Neuronal stem cell (in vitro differentiated cells): ENCODE results near the gene GNAQ.
A peak's percentile ranks its signal among the peaks of the same experiment; 100 is the strongest.
"Not testable (repeated sequence)": the region's sequence is repeated elsewhere in the genome, so short reads cannot be mapped to it uniquely, and the experiment has no call there.

Experiments used
- DNase-seq: peaks from one replicate; pipeline ENCODE4 v3.0.0-alpha.2; 2013; ENCODE audit warnings: low spot score
- H2AFZ ChIP-seq: one replicate; pipeline ENCODE4 v1.6.1; 2013; ENCODE audit warnings: mild to moderate bottlenecking, low read length, inconsistent platforms
- H2AK5ac ChIP-seq: 2 replicates; pipeline ENCODE4 v1.6.1; 2013; ENCODE audit warnings: low read depth, mild to moderate bottlenecking, inconsistent platforms, low read length, moderate library complexity, mixed read lengths
- H2BK120ac ChIP-seq: 2 replicates; pipeline ENCODE4 v1.6.1; 2013; ENCODE audit warnings: low read depth, mild to moderate bottlenecking, inconsistent platforms, low read length, moderate library complexity, mixed read lengths
- H2BK12ac ChIP-seq: one replicate; pipeline ENCODE4 v1.6.1; 2013; ENCODE audit warnings: low read length, inconsistent platforms
- H2BK15ac ChIP-seq: 2 replicates; pipeline ENCODE4 v1.6.1; 2013; ENCODE audit warnings: mild to moderate bottlenecking, low read length, inconsistent platforms, mixed read lengths
- H2BK5ac ChIP-seq: one replicate; pipeline ENCODE4 v1.6.1; 2013; ENCODE audit warnings: inconsistent platforms, mild to moderate bottlenecking, low read length, moderate library complexity
- H3K14ac ChIP-seq: one replicate; pipeline ENCODE4 v1.6.1; 2013; ENCODE audit warnings: low read length, inconsistent platforms
- H3K18ac ChIP-seq: 2 replicates; pipeline ENCODE4 v1.6.1; 2013; ENCODE audit warnings: low read length, inconsistent platforms
- H3K23ac ChIP-seq: 2 replicates; pipeline ENCODE4 v1.6.1; 2013; ENCODE audit warnings: low read depth, mild to moderate bottlenecking, mixed read lengths, low read length, inconsistent platforms; ENCODE audit not compliant: poor library complexity
- H3K27ac ChIP-seq: replicated peaks from 3 replicates; pipeline ENCODE4 v1.5.1; 2013; ENCODE audit warnings: low read length, inconsistent platforms
- H3K27me3 ChIP-seq, 3 experiments: 2 replicates each; pipeline ENCODE4 v1.6.1; 2013; ENCODE audit warnings: low read length in 3 of 3, mild to moderate bottlenecking in 2 of 3, inconsistent platforms in 1 of 3, low read depth in 1 of 3, mixed read lengths in 1 of 3, moderate library complexity in 1 of 3; ENCODE audit not compliant: control insufficient read depth in 3 of 3, insufficient read depth in 3 of 3
- H3K36me3 ChIP-seq, 2 donors: replicated peaks in 1 of 2; 2 replicates each; pipeline ENCODE4 v1.6.1; 2013; ENCODE audit warnings: low read length in 2 of 2; ENCODE audit not compliant: control insufficient read depth in 2 of 2, insufficient read depth in 2 of 2
- H3K4ac ChIP-seq: 2 replicates; pipeline ENCODE4 v1.6.1; 2013; ENCODE audit warnings: inconsistent platforms, mild to moderate bottlenecking, low read length, moderate library complexity
- H3K4me1 ChIP-seq, 2 donors: 1 replicate in 1 of 2; 2 replicates in 1 of 2; pipeline ENCODE4 v1.6.1; 2013; ENCODE audit warnings: low read length in 2 of 2, low read depth in 1 of 2; ENCODE audit not compliant: control insufficient read depth in 2 of 2, insufficient read depth in 1 of 2
- H3K4me2 ChIP-seq: one replicate; pipeline ENCODE4 v1.6.1; 2013; ENCODE audit warnings: mild to moderate bottlenecking, low read length, inconsistent platforms; ENCODE audit not compliant: insufficient read depth, poor library complexity, severe bottlenecking
- H3K4me3 ChIP-seq, 2 donors: 2 replicates each; pipeline ENCODE4 v1.5.1; 2013; ENCODE audit warnings: low read length in 2 of 2, mild to moderate bottlenecking in 2 of 2, inconsistent platforms in 1 of 2, moderate library complexity in 1 of 2
- H3K79me1 ChIP-seq: one replicate; pipeline ENCODE4 v1.6.1; 2013; ENCODE audit warnings: low read depth, mild to moderate bottlenecking, inconsistent platforms, low read length, moderate library complexity
- H3K9ac ChIP-seq: one replicate; pipeline ENCODE4 v1.6.1; 2013; ENCODE audit warnings: mild to moderate bottlenecking, low read depth, low read length, inconsistent platforms; ENCODE audit not compliant: poor library complexity
- H3K9me3 ChIP-seq, 2 donors: replicated peaks in 1 of 2; 2 replicates each; pipeline versions ENCODE3 to v1.6.1; 2013; ENCODE audit warnings: low read length in 2 of 2, mild to moderate bottlenecking in 2 of 2, inconsistent platforms in 1 of 2, low read depth in 1 of 2, mixed read lengths in 1 of 2, moderate library complexity in 1 of 2; ENCODE audit not compliant: control insufficient read depth in 2 of 2, insufficient read depth in 1 of 2
- H4K8ac ChIP-seq: one replicate; pipeline ENCODE4 v1.6.1; 2013; ENCODE audit warnings: low read depth, mild to moderate bottlenecking, inconsistent platforms, low read length, moderate library complexity
- H4K91ac ChIP-seq: one replicate; pipeline ENCODE4 v1.6.1; 2013; ENCODE audit warnings: low read length, low read depth, mild to moderate bottlenecking, inconsistent platforms; ENCODE audit not compliant: poor library complexity
- WGBS, 2 donors: extraction: QIAGEN DNeasy Blood & Tissue Kit; methylation state at CpG; one replicate each; pipeline ENCODE4 v1.1.7; 2013; ENCODE audit warnings: missing lambda C conversion rate in 2 of 2, mixed read lengths in 1 of 2; ENCODE audit not compliant: insufficient read length in 2 of 2, insufficient replicate concordance in 1 of 2; ENCODE audit errors: extremely low coverage in 2 of 2; 5-methylcytosine and 5-hydroxymethylcytosine counted together

GNAQ gene

GRCh38 chr9:77717608-77718297, 313.9 kb downstream of the GNAQ start:
- not testable (repeated sequence) for H3K79me1 ChIP-seq, H3K27ac ChIP-seq, H3K4me3 ChIP-seq, H3K27me3 ChIP-seq, H3K14ac ChIP-seq, H2BK15ac ChIP-seq, H2AFZ ChIP-seq, H3K9me3 ChIP-seq, H2AK5ac ChIP-seq, H2BK5ac ChIP-seq, H3K4me1 ChIP-seq, H4K91ac ChIP-seq, H3K9ac ChIP-seq, H4K8ac ChIP-seq, H3K23ac ChIP-seq, H2BK12ac ChIP-seq, H2BK120ac ChIP-seq, H3K4ac ChIP-seq, H3K18ac ChIP-seq, DNase-seq, H3K4me2 ChIP-seq
- WGBS, 2 donors: no CpG with 5 or more reads among the region's 5 CpGs
- H3K36me3 ChIP-seq: peaks cover 0 to 16% of the 10 kb centered on the region in 2 donors

- H3K4me3 ChIP-seq: no peak overlapping the region
- no peak overlapping the region for H2BK120ac ChIP-seq
- H3K4me1 ChIP-seq: peaks cover 0 to 2% of the 10 kb centered on the region in 2 donors
- no peak overlapping the region for H2BK12ac ChIP-seq
- no peaks in the 10 kb centered on the region for H3K27me3 ChIP-seq
- no peak overlapping the region for H3K27ac ChIP-seq
- WGBS, 2 donors: no CpG with 5 or more reads among the region's 4 CpGs
- no peaks in the 10 kb centered on the region for H3K9me3 ChIP-seq
- no peak overlapping the region for H2AFZ ChIP-seq
- no peak overlapping the region for H4K8ac ChIP-seq
- H4K91ac ChIP-seq: no peak overlapping the region
- no peak overlapping the region for H2BK5ac ChIP-seq
- no peak overlapping the region for H3K9ac ChIP-seq
- H3K23ac ChIP-seq: no peak overlapping the region
- no peak overlapping the region for H3K4me2 ChIP-seq
- H3K79me1 ChIP-seq: no peaks in the 10 kb centered on the region
- no peak overlapping the region for H2BK15ac ChIP-seq
- H3K18ac ChIP-seq: no peak overlapping the region
- H3K4ac ChIP-seq: no peak overlapping the region
- peaks cover 0 to under 1% of the 10 kb centered on the region in 2 donors for H3K36me3 ChIP-seq
- no peak overlapping the region for H3K14ac ChIP-seq
- no peak for DNase-seq
- no peak overlapping the region for H2AK5ac ChIP-seq
These were observed 317.5 kb downstream of the GNAQ start for GRCh38 chr9:77714077-77714549.

DNA sequence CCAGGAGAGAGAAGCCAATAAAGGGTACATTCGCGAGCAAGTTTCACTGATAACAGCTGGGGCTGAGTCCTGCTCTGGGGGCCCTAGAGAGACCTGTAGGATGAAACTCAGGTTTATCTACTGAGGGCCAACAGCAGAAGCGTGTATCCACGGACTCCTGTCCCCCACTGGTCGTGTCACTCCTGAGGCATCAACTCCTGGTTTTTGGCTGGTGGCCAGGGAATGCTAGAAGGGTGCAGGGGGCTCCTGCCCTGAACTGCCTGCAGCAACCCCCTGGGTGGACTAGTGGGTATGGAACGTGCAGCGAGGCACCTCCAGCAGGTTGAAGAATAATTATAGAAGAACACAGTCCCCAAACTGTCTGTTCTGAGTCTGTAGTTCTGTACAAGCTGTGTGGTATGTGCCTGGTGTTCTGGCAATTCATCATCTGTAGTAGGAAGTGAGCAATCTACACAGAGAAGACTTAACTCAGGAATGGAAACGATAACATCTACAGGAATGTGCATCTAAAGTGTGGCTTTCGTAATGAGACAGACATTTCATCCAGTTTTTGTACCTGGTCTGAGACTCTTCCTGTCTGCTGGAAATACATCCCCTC, 319.0 kb downstream of the GNAQ start:
- no peak overlapping the region for H2AFZ ChIP-seq

GRCh38 chr9:77710965-77711648, 320.5 kb downstream of the GNAQ start:
- DNase-seq: no peak
- Histone ChIP-seq H2AK5ac (no peak overlapping the region), H4K8ac (no peak overlapping the region), H2AFZ (peak overlapping the region; percentile 15), H3K23ac (no peak overlapping the region), H3K14ac (no peak overlapping the region), H3K27ac (no peak overlapping the region), H3K4me2 (no peak overlapping the region), H3K4me3 (no peak overlapping the region), H2BK5ac (no peak overlapping the region), H2BK15ac (no peak overlapping the region), H2BK12ac (no peak overlapping the region), H3K79me1 (no peaks in the 10 kb centered on the region), H4K91ac (no peak overlapping the region), H3K36me3 (no peaks in the 10 kb centered on the region), H3K4ac (no peak overlapping the region), H3K18ac (no peak overlapping the region), H3K4me1 (no peaks in the 10 kb centered on the region), H3K27me3 (no peaks in the 10 kb centered on the region), H3K9ac (no peak overlapping the region), H3K9me3 (no peaks in the 10 kb centered on the region), H2BK120ac (no peak overlapping the region)
- no CpG with 5 or more reads among the region's 1 CpG for WGBS, 2 donors

More for the DNA sequence above, 319.0 kb downstream of the GNAQ start:
- no peak overlapping the region for H3K9ac ChIP-seq
- no peak overlapping the region for H3K4me3 ChIP-seq
- no peaks in the 10 kb centered on the region for H3K79me1 ChIP-seq
- H3K23ac ChIP-seq: no peak overlapping the region
- no peaks in the 10 kb centered on the region for H3K36me3 ChIP-seq
- no peak overlapping the region for H3K18ac ChIP-seq
- H3K9me3 ChIP-seq: no peaks in the 10 kb centered on the region
- H3K4me2 ChIP-seq: no peak overlapping the region
- H3K27ac ChIP-seq: no peak overlapping the region
- H2BK120ac ChIP-seq: no peak overlapping the region
- WGBS, 2 donors: no CpG with 5 or more reads among the region's 9 CpGs
- H2BK12ac ChIP-seq: no peak overlapping the region
- peak overlapping the region; percentile 20 for H4K91ac ChIP-seq
- H4K8ac ChIP-seq: no peak overlapping the region
- no peak overlapping the region for H2AK5ac ChIP-seq
- H3K4me1 ChIP-seq: no peaks in the 10 kb centered on the region
- no peak overlapping the region for H2BK15ac ChIP-seq
- no peak for DNase-seq
- H3K27me3 ChIP-seq: no peaks in the 10 kb centered on the region
- H3K4ac ChIP-seq: no peak overlapping the region
- no peak overlapping the region for H3K14ac ChIP-seq
- no peak overlapping the region for H2BK5ac ChIP-seq
